ENCODE data around the gene CACNA1A. TPM values are rescaled to one million over a fixed set of nuclear protein-coding genes. Genes with fewer than 3 reads are reported as not detected.

CACNA1A gene
- total and polyA plus RNA-seq, 11 donors = 0.17 to 1.2 (median 0.67) TPM

DNA sequence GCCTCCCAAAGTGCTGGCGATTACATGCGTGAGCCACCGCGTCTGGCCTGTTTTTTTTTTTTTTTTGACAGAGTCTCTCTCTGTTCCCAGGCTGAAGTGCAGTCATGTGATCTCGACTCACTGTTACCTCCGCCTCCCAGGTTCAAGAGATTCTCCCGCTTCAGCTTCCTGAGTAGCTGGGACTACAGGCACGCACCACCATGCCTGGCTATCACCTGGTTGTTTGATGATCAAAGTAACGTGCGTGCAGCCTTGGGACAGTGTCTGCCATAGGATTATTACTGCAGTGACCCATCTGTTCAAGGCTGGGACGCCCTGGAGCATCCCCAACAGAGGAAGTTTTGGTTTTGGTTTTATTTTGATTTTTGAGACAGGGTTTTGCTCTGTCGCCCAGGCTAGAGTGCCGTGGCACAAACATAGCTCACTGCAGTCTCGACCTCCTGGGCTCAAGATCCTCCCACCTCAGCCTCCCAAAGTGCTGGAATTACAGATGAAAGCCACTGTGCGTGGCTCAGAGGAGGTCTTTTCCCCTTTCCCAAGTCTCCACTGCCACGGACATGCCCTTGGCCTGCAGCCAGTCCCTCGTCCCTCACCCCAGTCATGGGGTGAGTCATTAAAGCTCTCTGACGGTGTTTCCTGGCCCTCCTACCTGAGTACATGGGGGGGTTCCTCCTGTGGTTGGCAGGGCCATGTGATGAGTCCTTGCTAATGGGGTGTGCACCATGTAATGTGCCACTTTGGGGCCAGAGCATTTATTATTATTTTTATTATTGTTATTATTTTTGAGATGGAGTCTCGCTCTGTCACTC, 290.5 kb downstream of the CACNA1A start:
- peaks cover 0 to 13% (median 3%) of the 10 kb centered on the region in 12 donors for H3K9me3 ChIP-seq
- intact Hi-C loops (cut with DNase I) = no loop called here
- no peaks in the 10 kb centered on the region for H3K36me3 ChIP-seq
- WGBS, 4 donors = 75 to 80% (median 78%) methylated on average over 19 of the region's 19 CpGs
- H3K4me3 ChIP-seq = peak overlapping the region in 1 of 12 donors; percentile 31
- no peak for ATAC-seq
- H3K27me3 ChIP-seq = no peaks in the 10 kb centered on the region
- H3K27ac ChIP-seq = peak overlapping the region in 1 of 12 donors; percentile 46
- TF ChIP-seq, protein P1, sequence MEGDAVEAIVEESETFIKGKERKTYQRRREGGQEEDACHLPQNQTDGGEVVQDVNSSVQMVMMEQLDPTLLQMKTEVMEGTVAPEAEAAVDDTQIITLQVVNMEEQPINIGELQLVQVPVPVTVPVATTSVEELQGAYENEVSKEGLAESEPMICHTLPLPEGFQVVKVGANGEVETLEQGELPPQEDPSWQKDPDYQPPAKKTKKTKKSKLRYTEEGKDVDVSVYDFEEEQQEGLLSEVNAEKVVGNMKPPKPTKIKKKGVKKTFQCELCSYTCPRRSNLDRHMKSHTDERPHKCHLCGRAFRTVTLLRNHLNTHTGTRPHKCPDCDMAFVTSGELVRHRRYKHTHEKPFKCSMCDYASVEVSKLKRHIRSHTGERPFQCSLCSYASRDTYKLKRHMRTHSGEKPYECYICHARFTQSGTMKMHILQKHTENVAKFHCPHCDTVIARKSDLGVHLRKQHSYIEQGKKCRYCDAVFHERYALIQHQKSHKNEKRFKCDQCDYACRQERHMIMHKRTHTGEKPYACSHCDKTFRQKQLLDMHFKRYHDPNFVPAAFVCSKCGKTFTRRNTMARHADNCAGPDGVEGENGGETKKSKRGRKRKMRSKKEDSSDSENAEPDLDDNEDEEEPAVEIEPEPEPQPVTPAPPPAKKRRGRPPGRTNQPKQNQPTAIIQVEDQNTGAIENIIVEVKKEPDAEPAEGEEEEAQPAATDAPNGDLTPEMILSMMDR (IDR thresholded peaks at IDR 0.05) = no peak
- TF ChIP-seq POLR2A (IDR thresholded peaks at IDR 0.05) = no peak
- DNase-seq = no peak
- H3K4me1 ChIP-seq = no peaks in the 10 kb centered on the region

DNA sequence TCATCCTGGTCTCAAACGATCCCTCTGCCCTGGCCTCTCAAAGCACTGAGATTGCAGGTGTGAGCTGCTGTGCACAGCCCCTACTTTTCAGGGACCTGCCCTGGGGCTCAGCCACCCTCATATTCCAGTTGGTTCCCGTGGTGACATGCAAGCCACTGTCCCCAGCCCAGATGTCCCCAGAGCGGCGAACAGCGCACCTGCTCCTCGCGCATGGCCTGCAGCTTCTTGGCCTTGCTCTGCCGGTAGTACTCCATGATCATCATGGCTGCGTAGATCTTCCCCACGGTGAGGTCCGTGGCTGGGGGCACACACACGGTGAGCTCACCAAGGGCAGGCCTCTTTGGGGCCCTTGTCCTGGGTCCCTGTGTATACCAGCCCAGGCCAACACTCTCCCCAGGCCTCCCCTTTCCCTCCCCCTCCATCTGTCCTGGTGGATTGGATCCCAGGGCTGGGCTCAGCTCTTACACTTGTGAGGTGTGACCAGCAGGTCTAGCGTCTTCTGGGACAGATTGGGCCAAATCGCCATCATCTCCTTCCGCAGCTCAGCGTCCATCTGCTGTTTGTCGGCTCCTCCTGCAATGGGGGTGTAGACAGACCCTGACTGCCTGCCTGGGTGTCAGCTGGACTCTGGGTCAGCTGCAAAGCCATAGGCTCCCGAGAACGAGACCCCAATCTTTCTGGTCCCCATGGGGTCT, 292.1 kb downstream of the CACNA1A start:
- no peaks in the 10 kb centered on the region for H3K9me3 ChIP-seq
- intact Hi-C loops (cut with DNase I) = loop anchor here in 1 of 10 donors (5.0 kb wide), 1 partner anchor 48 kb away; no protein-coding TSS in a partner anchor
- DNase-seq (no peak), ATAC-seq (no peak)
- no peaks in the 10 kb centered on the region for H3K36me3 ChIP-seq
- peaks cover 0 to 6% (median 0%) of the 10 kb centered on the region in 12 donors for H3K4me1 ChIP-seq
- no peak for TF ChIP-seq POLR2A (IDR thresholded peaks at IDR 0.05)
- TF ChIP-seq, protein P1 (IDR thresholded peaks at IDR 0.05) = no peak
- WGBS, 4 donors = 84 to 94% (median 87%) methylated on average over 17 to 19 of the region's 19 CpGs
- no peaks in the 10 kb centered on the region for H3K27me3 ChIP-seq
- no peak overlapping the region for H3K4me3 ChIP-seq
- H3K27ac ChIP-seq = no peak overlapping the region

- H3K36me3 ChIP-seq = no peaks in the 10 kb centered on the region
- ATAC-seq = peak in 2 of 4 donors; percentile 28 to 36
- 58 to 70% (median 66%) methylated on average over 7 of the region's 7 CpGs for WGBS, 4 donors
These were observed 293.4 kb downstream of the CACNA1A start for GRCh38 chr19:13212759-13213330.

More at GRCh38 chr19:13212759-13213330, 293.4 kb downstream of the CACNA1A start:
- H3K4me3 ChIP-seq = no peak overlapping the region
- H3K4me1 ChIP-seq = peaks cover 0 to 10% (median 0%) of the 10 kb centered on the region in 12 donors
- no peak overlapping the region for H3K27ac ChIP-seq
- DNase-seq = peak; percentile 27 to 80 (median 51)
- no peaks in the 10 kb centered on the region for H3K27me3 ChIP-seq
- intact Hi-C loops (cut with DNase I) = loop anchor here in 1 of 10 donors (5.0 kb wide), 1 partner anchor 49 kb away; no protein-coding TSS in a partner anchor
- no peaks in the 10 kb centered on the region for H3K9me3 ChIP-seq
- TF ChIP-seq, protein P1 (IDR thresholded peaks at IDR 0.05) = peak; percentile 25 to 57 (median 48)
- no peak for TF ChIP-seq POLR2A (IDR thresholded peaks at IDR 0.05)

All from heart left ventricle (tissue), 16 donors.